ENCODE data around the gene GRHL3.
A peak's percentile ranks its signal among the peaks of the same experiment; 100 is the strongest.

GRHL3 gene

DNA sequence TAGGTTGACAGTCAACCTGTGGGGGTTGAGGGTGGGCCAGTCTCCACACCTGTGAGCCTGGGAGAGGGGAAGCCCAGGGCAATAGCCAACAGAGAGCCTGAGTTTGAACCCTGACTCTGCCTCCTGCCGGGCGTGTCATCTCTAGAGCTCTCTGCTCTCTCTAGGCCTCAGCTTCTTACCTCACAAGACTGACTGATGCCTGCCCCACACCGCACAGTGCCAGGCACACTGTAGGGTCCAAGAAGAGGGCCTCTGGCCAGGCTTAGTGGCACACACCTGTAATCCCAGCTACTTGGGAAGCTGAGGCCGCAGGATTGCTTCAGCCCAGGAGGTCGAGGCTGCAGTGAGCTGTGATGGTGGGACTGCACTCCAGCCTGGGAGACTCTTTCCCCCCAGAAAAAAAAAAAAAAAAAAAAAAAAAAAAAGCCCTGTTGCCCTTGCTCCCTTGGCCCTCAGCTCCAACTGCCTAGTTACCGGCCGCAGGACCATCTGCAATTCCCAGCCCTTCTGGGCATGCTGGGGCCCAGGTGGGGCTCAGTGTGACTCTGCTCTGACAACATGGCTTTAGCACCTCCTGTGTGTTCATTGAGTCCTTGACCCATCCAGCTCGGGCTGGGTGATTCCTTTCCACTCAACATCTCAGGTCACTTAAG lies 25.1 kb downstream of the GRHL3 start:
- DNase-seq: no peak

GRCh38 chr1:24345334-24345733 lies 26.2 kb downstream of the GRHL3 start:
- no peak for DNase-seq

DNA sequence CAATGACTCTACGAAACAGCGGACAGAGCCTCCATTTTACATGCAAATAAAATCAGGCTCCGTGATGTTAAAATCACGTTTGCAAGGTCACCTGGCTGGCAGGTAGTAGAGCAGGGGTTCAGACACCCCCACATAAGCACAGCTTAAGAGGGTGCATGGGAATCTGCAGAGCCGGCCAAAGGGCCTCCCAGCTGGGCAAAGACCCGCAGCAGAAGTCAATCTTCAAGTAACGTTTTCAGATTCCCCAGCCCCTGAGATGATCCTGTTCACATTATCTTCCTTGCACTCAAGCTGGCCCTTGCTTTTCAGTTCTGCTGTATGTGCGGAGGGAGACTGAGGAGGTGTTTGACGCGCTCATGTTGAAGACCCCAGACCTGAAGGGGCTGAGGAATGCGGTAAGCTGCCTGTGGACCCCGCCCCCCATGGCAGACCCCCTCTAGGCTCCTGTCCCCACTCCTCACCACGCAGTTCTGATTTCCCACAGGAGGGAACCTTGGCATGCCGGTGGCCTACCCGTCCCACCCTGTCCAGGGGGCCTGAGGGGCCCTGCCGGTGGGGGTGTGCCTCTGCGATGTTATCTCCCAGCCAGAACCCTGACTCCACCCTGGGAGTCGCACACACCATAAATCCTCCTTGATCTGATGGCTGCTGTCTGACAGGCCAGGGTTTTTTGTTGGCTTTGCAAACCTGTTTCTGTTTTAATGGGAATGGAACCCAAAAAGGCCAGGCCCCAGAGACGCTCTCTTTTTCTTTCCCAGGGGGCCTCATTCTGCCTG lies 28.2 kb downstream of the GRHL3 start:
- no peak for DNase-seq

GRCh38 chr1:24348196-24348595 lies 29.0 kb downstream of the GRHL3 start:
- DNase-seq: no peak

- no peak for DNase-seq
Measured at GRCh38 chr1:24349891-24350290, 30.7 kb downstream of the GRHL3 start.

- DNase-seq: no peak
Measured at GRCh38 chr1:24351247-24351646, 32.1 kb downstream of the GRHL3 start.

GRCh38 chr1:24351918-24352627 lies 32.9 kb downstream of the GRHL3 start:
- peak; percentile 34 for DNase-seq

- DNase-seq: no peak
Measured at GRCh38 chr1:24353292-24353891, 34.2 kb downstream of the GRHL3 start.

DNA sequence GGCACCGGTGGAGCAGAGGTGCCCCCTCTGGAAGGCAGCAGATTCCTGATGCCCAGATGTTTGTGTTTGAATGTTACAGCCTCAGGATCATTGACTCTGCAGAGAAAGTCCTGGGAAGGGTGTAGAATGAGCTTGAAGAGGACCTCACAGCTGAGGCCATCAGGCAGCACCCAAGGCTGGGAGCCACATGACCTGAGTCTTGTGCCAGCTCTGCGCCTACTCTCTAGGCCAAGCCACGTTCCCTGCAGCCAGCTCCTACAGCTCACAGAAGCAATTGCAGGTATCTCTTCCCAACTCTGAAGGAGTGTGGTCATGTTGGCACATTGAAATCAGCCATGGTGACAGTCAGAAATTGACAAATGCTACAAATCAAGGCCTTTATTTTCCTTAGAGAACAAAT lies 36.3 kb downstream of the GRHL3 start:
- DNase-seq: no peak

- no peak for DNase-seq
Measured at GRCh38 chr1:24357038-24357437, 37.9 kb downstream of the GRHL3 start.

DNA sequence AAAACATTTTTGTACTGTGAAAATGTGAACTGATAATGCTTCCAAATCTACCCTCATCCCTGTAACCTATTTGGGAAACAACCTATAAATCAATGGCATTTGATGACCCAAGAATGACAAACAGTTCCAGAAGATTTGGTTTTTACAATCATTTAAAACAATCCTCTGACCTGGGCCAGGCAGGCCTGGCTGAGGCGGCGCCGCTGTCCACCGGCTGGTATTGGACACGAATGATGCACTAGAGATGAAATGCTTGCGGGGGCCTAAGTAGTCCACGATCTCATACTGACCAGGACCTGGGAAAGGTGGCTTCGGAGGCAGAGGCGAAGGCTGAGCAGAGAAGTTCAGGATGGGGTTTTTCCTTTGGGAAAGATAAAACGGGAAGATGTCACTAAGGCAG lies 41.5 kb downstream of the GRHL3 start:
- DNase-seq: no peak

DNA sequence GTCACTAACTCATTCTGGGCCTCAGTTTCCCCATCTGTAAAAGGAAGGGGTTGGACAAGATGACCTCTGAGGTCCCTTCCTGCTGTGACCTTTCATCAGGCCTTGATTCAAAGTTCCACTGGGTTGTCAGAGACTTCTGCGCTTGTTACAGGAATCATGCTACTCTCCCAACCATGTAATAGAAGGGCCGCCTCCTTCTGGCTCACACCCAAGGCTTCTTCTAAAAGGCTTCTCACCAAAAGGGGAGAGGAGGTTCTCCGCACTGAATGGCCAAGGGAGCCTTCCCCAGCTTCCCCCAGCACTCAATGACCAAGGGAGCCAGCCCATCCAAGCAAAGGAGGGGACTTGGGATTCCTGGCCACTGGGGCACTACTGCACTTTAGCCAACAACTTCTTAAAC lies 42.7 kb downstream of the GRHL3 start:
- DNase-seq: no peak

DNA sequence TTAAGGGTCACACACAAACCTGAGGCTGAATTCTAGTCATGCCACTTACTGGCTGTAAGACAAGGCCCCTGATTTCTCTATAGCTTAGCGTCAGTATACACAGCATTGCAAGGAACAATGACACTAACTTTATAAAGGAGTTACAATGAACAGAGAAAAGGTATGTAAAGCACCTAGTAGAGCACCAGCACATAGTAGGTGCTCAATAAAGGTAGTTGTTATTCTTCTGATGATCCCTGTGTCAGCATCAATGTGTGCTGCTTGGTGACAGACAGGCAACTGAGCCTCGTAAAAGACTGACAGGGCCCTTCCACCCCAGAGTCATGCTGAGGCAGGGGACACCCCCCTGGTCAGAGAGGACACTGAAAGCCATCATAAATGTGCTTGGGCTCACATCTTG lies 43.2 kb downstream of the GRHL3 start:
- DNase-seq: no peak

- DNase-seq: no peak
Measured at GRCh38 chr1:24362982-24363614, 43.9 kb downstream of the GRHL3 start.

DNA sequence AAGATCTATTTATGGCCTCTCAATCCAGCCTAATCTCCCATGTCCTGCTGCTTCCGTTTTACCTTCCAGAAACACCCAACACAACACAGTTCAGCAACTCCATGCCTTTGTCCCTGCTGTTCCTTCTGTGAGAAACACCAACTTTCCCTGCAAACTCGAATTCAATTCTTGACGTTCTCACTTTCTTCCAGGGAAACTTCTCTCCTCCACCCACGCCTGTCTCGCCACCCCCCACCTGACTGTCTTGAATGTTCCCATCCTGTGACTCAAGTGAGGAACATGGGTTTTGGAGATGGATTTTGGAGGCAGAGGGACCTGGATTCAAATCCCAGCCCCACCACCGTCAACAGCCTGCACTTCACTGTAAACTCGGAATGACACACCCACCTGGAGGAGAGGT lies 44.8 kb downstream of the GRHL3 start:
- no peak for DNase-seq

- no peak for DNase-seq
Measured at GRCh38 chr1:24364605-24364974, 45.4 kb downstream of the GRHL3 start.

DNA sequence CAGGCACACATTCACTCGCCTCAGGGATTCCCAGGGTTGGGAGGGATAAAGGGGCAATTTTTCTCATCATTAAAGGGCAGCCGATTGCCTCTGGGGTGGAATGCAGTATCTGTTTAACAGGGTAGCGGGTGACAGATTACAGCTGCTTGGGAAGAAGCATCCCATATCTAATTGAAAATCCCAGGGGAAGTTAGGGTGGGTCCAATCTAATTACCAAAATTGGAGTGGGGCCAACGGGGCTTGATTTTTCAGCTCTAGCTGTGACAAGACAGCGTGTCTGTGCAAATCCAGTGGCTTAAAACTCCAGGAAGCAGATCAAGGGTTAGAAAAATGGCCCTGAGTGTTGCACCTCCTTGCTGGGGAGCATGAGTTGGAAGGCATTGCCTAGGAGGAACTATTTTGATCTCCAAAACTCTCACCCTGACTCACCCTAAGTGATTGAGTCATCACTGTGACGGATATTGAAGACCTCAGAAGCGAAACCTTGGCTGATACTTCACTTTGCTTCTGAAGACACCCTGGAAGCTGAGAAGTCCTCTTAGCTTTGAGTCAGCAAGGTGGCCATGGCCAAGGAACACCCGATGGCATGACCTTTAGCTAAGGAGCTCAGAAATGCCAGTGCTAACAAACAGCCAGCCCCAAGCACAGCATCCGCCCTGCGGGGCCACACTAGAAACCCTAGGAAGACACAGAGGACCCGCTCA lies 46.0 kb downstream of the GRHL3 start:
- DNase-seq: peak; percentile 9

DNA sequence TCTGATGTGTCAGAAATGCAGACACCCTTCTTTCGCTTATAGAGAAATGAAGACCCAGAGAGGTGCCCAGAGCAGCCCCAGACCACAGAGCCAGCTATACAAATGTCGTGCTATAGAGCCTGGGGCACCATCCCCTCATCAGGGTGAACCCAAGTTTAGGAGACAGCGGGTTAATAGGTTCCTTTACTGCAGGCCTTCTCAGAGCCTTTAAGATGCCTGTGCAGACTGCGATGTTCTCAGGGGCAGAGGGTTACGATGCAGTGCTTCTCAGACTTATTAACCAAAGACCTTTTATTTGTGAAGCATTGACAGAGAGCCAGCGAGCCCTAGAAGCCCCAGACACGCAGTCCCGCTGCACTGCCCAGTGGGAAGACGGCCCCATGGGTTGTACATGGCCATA lies 47.5 kb downstream of the GRHL3 start:
- DNase-seq: no peak

- no peak for DNase-seq
Measured at GRCh38 chr1:24369199-24369598, 50.0 kb downstream of the GRHL3 start.

GRCh38 chr1:24369801-24370200 lies 50.6 kb downstream of the GRHL3 start:
- DNase-seq: no peak

DNA sequence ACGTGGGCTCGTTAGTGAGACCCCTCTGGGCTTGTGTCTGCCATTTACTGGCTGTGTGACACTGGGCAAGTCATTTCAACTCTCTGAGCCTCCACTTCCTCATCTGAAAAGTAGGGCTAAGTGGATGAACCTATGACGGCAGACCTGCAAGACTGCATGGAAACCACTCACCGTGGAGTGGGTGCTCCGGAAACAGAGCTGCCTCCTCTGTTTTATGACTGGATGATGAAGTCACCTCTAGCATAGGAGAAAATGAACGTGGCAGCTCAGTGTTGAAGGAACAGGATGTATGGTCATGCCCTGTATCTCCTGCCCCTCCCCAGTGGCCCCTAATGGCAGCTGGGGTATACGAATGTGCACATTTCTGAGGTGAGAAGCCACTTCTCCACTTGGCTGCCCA lies 53.9 kb downstream of the GRHL3 start:
- no peak for DNase-seq

- DNase-seq: no peak
Measured at GRCh38 chr1:24373710-24374109, 54.6 kb downstream of the GRHL3 start.
